Stimulated activated CD8-positive, alpha-beta memory T cell treated with anti-CD3 and anti-CD28 coated beads, Interleukin-15, amount 100 ng/mL, for 4 hours (primary cell): Measurements from ENCODE around the gene SBF2.
"Not testable (repeated sequence)": the region's sequence is repeated elsewhere in the genome, so short reads cannot be mapped to it uniquely, and the experiment has no call there.

Experiments
- DNase-seq, 2 donors: peaks; one replicate each; pipeline ENCODE4 v3.0.0-alpha.2; 2020; ENCODE audit warnings: low read depth in 2 of 2

Gene SBF2

GRCh38 chr11:10197091-10197490 is 96.9 kb downstream of the SBF2 start:
- no peak for DNase-seq

DNA sequence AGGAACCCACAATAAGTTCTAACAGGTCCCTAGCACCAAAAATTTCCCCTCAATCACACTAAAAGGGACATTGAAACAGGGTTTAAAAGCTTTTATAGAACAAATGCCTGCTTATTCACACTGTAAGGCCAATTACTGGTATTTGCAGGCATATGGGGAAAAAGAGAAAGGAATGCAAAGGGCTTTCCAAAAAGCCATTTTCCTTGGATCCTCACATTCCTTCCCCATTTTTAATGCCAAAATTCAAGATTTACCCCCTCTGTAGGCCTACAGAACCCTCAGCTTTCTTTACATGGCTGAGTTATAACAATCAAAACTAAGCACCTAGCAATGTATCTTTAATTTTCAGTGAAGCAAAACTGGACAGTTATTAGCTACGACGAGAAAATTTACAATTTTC is 102.0 kb downstream of the SBF2 start:
- no peak for DNase-seq

DNA sequence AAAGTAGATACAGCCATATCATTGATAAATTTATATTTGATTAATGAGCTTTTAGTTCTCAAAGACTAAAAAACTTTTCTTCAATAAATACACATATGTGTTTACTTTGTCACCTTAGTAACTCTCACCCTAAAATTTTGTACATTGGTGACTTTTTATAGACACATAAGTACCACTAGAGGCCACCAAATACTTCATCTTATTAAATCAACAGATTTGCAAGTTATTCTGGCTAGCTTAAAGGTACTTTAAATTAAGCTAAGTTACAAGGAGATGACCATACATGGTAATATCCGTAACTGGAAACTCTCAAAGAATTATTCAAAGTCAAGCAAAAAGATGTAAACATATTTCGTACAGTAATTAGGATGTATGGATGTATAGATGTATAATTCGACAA is 112.2 kb downstream of the SBF2 start:
- DNase-seq, result no peak

- no peak for DNase-seq
Measured at GRCh38 chr11:10164621-10165020, 129.4 kb downstream of the SBF2 start.

DNA sequence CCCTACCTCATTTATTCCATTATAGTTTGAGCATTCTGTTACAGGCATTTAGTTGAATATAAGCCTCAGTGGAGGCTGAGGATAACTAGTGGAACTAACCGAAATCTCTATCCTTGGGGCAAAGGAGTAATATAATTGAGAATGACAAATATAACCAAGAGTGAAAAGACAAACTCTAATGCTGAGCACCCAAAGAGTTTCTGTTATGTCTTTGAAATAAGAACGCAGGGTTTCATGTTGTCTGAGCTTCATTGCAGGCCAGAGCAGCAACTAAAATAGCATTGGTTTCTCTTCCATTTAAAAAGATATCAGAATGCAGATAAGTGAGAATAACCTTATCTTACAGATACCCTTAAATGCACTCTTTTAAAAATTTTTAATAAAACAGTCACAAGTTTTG is 131.8 kb downstream of the SBF2 start:
- no peak for DNase-seq

DNA sequence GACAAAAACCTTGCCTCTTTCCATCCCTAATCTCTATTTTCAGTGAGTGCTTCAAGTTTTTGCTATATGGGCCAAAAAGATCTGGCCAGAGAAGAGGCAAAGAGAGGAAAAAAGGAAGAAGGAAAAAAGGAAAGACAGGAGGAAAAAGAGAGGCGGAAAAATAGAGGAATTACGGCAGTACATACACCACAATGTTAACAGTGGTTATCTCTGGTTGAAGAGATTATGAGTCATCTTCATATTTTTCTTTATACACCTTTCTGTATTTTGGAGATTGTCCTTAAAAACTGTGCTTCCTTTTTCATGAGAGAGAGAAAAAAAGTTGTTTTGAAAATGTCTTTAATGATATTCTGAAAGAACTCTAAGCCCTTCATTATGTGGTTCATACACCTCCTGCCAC is 133.7 kb downstream of the SBF2 start:
- no peak for DNase-seq

GRCh38 chr11:10158461-10158860 is 135.6 kb downstream of the SBF2 start:
- no peak for DNase-seq

DNA sequence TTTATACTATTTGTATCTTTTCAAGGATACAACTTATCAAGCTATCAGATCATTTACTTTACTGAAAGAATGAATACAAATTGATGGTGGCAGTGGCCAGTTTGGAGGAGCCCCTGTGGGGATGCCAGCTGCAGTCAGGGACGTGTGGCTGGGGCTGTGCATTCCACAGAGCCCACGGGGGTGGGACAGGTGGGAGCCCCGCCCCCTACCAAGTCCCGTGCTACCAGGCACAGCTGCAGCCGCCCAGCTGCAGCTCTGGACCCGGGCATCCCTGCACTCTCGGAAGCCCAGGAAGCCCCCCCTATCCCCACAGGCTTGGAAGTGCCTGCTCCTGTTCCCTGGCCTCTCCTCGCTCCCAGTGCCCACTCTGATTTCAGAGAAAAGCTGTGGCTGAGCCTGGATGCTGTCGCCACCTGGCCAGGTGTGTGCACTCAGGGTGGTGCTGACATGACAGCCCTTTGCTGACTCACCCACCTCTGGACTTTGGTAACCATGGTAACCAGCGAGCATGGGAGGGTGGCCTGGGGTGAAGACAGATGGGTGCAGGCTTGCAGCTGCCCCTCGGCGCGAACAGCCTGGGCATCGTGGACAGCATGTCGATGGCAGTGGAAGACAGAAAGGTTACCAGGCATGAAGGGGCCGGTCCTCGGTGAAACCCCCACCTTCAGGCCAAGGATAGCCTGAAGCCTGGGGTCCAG is 138.1 kb downstream of the SBF2 start:
- DNase-seq, result no peak

DNA sequence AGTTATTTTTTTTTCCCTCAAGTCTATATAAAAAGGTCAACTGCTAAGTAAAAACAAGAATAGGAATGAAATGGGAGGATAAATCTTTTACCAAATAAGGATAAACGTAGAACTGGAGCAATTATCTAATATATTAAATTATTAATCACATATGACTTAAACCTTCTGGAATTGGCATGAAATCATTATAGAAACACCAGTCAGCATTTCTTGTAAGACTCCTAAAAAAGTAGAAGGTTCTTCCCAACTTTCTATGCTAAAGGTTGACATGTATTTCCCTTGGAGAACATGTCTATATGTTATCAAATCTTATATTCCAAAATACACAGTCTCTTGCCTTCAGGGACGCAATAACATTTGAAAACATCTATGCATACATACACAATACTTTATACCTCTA is 143.2 kb downstream of the SBF2 start:
- no peak for DNase-seq

- DNase-seq, result no peak
Measured at GRCh38 chr11:10149553-10149952, 144.5 kb downstream of the SBF2 start.

DNA sequence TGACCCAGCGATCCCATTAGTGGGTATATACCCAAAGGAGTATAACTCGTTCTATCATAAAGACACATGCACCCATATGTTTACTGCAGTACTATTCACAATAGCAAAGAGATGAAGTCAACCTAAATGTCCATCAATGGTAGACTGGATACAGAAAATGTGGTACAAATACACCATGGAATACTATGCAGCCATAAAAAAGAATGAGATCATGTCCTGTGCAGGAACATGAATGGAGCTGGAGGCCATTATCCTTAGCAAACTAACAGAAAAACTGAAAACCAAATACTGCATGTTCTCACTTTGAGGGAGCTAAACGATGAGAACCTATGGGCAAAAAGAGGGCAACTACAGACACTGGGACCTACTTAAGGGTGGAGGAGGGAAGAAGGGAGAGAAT is 146.8 kb downstream of the SBF2 start:
- no peak for DNase-seq

GRCh38 chr11:10144954-10145353 is 149.1 kb downstream of the SBF2 start:
- DNase-seq, result no peak

DNA sequence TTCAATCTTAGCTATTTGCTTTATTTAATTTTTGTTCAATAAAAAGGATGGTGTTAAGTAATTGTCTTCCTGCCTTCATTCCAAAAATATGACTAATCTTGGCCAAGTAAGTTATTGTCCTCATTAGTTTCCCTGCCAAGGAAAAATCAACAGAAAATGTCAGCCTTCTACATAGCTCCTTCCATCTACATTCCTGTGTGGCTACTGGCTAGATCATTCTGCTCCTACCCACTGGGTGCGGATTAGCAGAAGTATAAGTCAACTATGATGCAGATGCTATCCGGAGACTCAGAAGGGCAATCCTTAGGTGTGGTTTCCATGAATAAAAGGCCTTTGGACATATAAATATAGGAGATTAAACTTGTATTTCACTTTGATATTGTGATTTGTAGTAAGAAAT is 154.4 kb downstream of the SBF2 start:
- DNase-seq, result no peak

DNA sequence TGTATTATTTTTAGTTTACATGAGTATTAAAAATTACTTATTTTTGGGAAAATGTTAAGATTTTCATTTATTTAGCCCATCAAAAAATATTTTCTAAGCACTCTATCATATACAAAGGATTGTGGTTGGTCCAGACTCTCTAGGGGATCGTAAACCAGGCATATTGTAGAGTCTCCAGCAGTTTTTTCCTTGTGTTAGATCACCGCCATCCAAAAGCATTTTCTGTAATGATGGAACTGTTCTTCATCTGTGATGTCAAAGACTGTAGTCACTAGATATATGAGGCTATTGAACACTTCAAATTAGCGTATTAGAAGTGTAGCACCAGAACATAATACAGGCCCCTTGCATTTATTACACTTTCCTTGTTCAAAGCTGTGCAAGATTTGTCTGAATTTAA is 154.9 kb downstream of the SBF2 start:
- no peak for DNase-seq

- DNase-seq, result no peak
Measured at GRCh38 chr11:10134975-10135481, 159.0 kb downstream of the SBF2 start.

DNA sequence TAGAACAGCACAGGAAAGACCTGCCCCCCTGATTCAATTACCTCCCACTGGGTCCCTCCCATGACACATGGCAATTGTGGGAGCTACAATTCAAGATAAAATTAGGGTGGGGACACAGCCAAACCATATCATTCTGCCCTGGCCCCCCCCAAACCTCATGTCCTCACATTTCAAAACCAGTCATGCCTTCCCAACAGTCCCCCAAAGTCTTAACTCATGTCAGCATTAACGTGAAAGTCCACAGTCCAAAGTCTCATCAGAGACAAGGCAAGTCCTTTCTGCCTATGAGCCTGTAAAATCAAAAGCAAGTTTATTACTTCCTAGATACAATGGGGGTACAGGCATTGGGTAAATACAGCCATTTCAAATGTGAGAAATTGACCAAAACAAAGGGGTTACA is 159.8 kb downstream of the SBF2 start:
- not testable (repeated sequence) for DNase-seq

DNA sequence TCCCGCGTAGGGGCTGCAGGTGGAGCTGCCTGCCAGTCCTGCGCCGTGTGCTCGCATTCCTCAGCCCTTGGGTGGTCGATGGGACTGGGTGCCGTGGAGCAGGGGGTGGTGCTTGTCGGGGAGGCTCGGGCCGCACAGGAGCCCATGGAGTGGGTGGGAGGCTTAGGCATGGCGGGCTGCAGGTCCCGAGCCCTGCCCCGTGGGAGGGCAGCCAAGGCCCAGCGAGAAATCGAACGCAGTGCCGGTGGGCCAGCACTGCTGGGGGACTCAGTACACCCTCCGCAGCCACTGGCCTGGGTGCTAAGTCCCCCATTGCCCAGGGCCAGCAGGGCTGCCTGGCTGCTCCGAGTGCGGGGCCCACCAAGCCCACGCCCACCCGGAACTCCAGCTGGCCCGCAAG is 160.8 kb downstream of the SBF2 start:
- not testable (repeated sequence) for DNase-seq

DNA sequence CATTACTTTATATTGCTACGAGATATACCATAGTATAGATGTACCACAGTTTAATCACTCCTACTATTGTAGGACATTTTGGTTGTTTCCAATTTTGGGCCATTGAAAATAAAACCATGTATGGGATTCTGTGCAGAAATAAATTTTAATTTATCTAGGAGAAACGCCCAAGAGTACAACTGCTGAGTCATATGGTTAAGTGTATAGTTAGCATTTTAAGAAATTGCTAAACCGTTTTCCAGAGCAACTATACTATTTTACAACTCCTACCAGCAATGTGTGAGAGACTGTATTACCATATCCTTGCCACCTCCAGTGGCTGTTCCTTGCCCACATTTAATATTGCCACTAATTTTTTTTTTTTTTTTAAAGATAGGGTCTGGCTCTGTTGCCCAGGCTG is 163.1 kb downstream of the SBF2 start:
- DNase-seq, result no peak

GRCh38 chr11:10129184-10129583 is 164.8 kb downstream of the SBF2 start:
- not testable (repeated sequence) for DNase-seq

DNA sequence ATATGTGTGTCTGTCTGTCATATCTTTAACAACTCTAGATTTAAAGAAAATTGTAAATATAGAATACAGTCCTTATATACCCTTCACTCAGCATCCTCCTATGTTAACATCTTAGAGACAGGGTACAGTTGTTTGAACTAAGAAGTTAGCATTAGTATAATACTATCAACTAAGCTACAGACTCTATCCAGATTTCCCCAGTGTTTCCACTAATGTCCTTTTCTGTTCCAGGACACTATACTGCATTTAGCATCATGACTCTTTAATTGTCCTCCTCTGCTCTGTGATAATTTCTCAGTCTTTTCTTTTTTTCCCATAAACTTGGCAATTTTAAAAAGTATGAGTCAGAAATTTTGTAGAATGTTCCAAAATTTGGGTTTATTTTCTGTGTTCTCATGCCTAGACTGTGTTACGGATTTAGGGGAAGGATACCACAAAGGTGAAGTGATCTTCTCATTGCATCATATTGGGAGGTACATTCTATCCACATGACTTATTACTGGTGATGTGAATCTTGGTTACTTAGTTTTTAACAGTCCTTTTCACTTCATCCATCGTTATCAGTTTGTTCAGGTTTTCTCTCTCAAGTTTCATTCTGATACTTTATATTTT is 168.4 kb downstream of the SBF2 start:
- no peak for DNase-seq

- DNase-seq, result no peak
Measured at GRCh38 chr11:10122326-10123197, 171.5 kb downstream of the SBF2 start.

- DNase-seq, result no peak
Measured at GRCh38 chr11:10118865-10119264, 175.2 kb downstream of the SBF2 start.
